ENCODE data around the gene LHFPL3.

GRCh38 chr7:104857458-104858425, 529.3 kb downstream of the LHFPL3 start:
- TF ChIP-seq CTCF (IDR thresholded peaks at IDR 0.05; ENCODE audit: borderline replicate concordance, extremely low read depth, low read length, poor library complexity, severe bottlenecking) (no peak), EZH2 (IDR thresholded peaks at IDR 0.05; ENCODE audit: borderline replicate concordance, low read depth, low read length, severe bottlenecking) (no peak)
